K562 (cell line): Measurements from ENCODE around the gene COX6A1. TPM values are rescaled to one million over a fixed set of nuclear protein-coding genes. Genes with fewer than 3 reads are reported as not detected.

Experiments
- GABPB2 ChIP-seq: fragments of 250-450 bp; sonication (Bioruptor Pico); conservative IDR thresholded peaks from 2 replicates; pipeline ENCODE4 v1.5.1; 2021; ENCODE audit warnings: mild to moderate bottlenecking
- GATAD2B ChIP-seq: fragments of 450-650 bp; IDR thresholded peaks from 2 replicates; pipeline ENCODE4 v1.6.1; 2017; ENCODE audit warnings: mild to moderate bottlenecking, borderline replicate concordance
- MAFG ChIP-seq: fragments of 450-650 bp; conservative IDR thresholded peaks from 2 replicates; pipeline ENCODE4 v1.6.1; 2016; ENCODE audit warnings: missing genetic modification characterization, missing compliant biosample characterization
- MEF2D ChIP-seq: conservative IDR thresholded peaks from 2 replicates; pipeline ENCODE4 v1.6.1; 2016; ENCODE audit warnings: low read depth, missing genetic modification characterization, missing compliant biosample characterization
- POLR3A ChIP-seq: IDR thresholded peaks from 2 replicates; pipeline ENCODE4 v1.6.1; 2011; ENCODE audit warnings: borderline replicate concordance, mild to moderate bottlenecking, moderate library complexity; ENCODE audit not compliant: insufficient read length, insufficient read depth; ENCODE audit errors: extremely low read depth
- PPARD ChIP-seq: fragments of 250-450 bp; sonication (Bioruptor Pico); IDR thresholded peaks from 2 replicates; pipeline ENCODE4 v1.8.0; 2022; ENCODE audit warnings: inconsistent platforms, mild to moderate bottlenecking, moderate library complexity
- PRMT5 ChIP-seq: sonication (generic); formaldehyde crosslinking; IDR thresholded peaks from 2 replicates; pipeline ENCODE4 v1.5.0; 2020; ENCODE audit warnings: missing genetic modification reagents
- RCOR1 ChIP-seq, 2 experiments: IDR thresholded peaks; 2 replicates each; pipeline ENCODE4 v1.6.1; 2012; ENCODE audit warnings: low read depth in 2 of 2, low read length in 2 of 2, borderline replicate concordance in 1 of 2, improper control_type of control experiment in 1 of 2
- TAF15 ChIP-seq: fragments of 200-400 bp; formaldehyde crosslinking; IDR thresholded peaks from 2 replicates; pipeline ENCODE4 v1.6.1; 2017; ENCODE audit warnings: mild to moderate bottlenecking, low read depth, low read length, moderate library complexity
- TCF7L2 ChIP-seq: fragments of 150-350 bp; IDR thresholded peaks from 2 replicates; pipeline ENCODE4 v1.6.1; 2016; ENCODE audit warnings: low read depth, mild to moderate bottlenecking, low read length, moderate library complexity
- ZBTB8A ChIP-seq: fragments of 450-650 bp; IDR thresholded peaks from 2 replicates; pipeline ENCODE4 v1.6.1; 2018; ENCODE audit warnings: mild to moderate bottlenecking, moderate library complexity; ENCODE audit not compliant: partially characterized antibody
- ZNF224 ChIP-seq: sonication (generic); formaldehyde crosslinking; IDR thresholded peaks from 2 replicates; pipeline ENCODE4 v1.8.0; 2022; ENCODE audit warnings: mild to moderate bottlenecking, missing genetic modification reagents
- ZNF347 ChIP-seq: fragments of 450-650 bp; formaldehyde crosslinking; IDR thresholded peaks from 2 replicates; pipeline ENCODE4 v1.4.0; 2020; ENCODE audit warnings: low read depth, mild to moderate bottlenecking, moderate library complexity
- ZNF696 ChIP-seq: fragments of 250-450 bp; sonication (Bioruptor Pico); conservative IDR thresholded peaks from 2 replicates; pipeline ENCODE4 v1.4.0; 2020; ENCODE audit warnings: mild to moderate bottlenecking, moderate library complexity
- polyA plus RNA-seq, 8 experiments: library from polyadenylated mRNA; depleted of rRNA in 4 of 8; stranded (reverse) in 5 of 8; unstranded in 3 of 8; fragments of >200 nt; fragmentation: Nextera tagmentation in 2 of 8; fragmentation: Illumina TruSeq in 1 of 8; extraction: Ambion mirVana in 2 of 8; extraction: Trizol in 1 of 8; gene quantifications; 2 replicates each; pipeline versions ENCODE4 v1.2.1 to v1.2.3, GENCODE V29; 2011 to 2014; ENCODE audit warnings: inconsistent platforms in 1 of 8, missing spikeins in 1 of 8
- total RNA-seq, 7 experiments: library from RNA; depleted of rRNA in 6 of 7; stranded (reverse); fragments of >200 nt in 6 of 7; fragmentation: Illumina TruSeq in 2 of 7; extraction: Trizol in 2 of 7; gene quantifications; 2 replicates each; pipeline versions ENCODE4 v1.2.1 to v1.2.3, GENCODE V29; 2011 to 2021; ENCODE audit warnings: low replicate concordance in 1 of 7
- TF ChIP-seq, protein P1 (sequence below): fragments of 250-450 bp; sonication (Bioruptor Pico); IDR thresholded peaks from 2 replicates; pipeline ENCODE4 v1.4.0; 2020
- TF ChIP-seq, protein P2 (sequence below): sonication (generic); formaldehyde crosslinking; IDR thresholded peaks from 2 replicates; pipeline ENCODE4 v1.8.0; 2022; ENCODE audit warnings: mild to moderate bottlenecking, low read depth, missing genetic modification reagents
- TF ChIP-seq, protein P3 (sequence below): fragments of 450-650 bp; formaldehyde crosslinking; IDR thresholded peaks from 2 replicates; pipeline ENCODE4 v1.4.0; 2022; ENCODE audit warnings: missing genetic modification characterization
- TF ChIP-seq, protein P4 (sequence below): sonication (generic); formaldehyde crosslinking; IDR thresholded peaks from 2 replicates; pipeline ENCODE4 v1.8.0; 2022; ENCODE audit warnings: mild to moderate bottlenecking, missing genetic modification reagents

COX6A1 gene
- total and polyA plus RNA-seq, 9 of the 15 experiments (the other 6 are each of a cell fraction or from before 2014, with no cell fraction given): 414 to 4,142 (median 931) TPM

DNA sequence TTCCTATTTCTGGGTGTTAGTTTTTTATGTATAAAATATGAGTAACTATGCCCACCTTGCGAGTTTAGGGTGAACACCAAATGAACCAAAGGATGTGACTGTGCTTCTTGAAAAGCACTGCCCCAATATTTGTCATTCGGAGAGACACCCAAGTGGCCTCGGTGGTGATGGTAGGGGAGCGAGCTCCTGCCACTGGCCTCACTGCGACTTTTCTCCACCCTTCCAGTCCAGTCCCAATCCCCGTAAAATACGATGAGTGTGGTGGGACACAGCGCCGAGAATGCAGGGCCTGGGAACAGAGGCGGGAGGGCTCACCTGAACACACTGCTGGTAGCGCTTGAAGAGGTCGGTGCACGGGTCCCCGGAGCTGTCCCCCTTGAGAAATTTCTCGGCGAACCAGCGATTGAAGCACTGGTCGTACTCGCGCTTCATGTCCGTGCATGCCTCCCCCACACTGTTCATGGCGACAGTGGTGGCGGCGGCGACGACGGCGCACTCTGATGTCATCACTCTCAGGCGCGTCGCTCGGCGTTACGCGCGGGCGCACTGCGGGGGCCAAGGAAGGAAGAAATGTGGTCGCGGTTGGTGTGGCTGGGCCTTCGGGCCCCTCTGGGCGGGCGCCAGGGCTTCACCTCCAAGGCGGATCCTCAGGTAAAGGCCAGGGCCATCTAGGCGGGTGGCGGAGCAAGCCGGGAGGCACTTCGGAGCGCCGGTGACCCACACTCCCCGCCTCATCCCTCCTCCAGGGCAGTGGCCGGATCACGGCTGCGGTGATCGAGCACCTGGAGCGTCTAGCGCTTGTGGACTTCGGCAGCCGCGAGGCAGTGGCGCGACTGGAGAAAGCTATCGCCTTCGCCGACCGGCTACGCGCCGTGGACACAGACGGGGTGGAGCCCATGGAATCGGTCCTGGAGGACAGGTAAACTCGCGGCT lies 8.3 kb downstream of the COX6A1 start, which contains the start of the genes GATC and TRIAP1 (continued):
- TF ChIP-seq, protein P1, sequence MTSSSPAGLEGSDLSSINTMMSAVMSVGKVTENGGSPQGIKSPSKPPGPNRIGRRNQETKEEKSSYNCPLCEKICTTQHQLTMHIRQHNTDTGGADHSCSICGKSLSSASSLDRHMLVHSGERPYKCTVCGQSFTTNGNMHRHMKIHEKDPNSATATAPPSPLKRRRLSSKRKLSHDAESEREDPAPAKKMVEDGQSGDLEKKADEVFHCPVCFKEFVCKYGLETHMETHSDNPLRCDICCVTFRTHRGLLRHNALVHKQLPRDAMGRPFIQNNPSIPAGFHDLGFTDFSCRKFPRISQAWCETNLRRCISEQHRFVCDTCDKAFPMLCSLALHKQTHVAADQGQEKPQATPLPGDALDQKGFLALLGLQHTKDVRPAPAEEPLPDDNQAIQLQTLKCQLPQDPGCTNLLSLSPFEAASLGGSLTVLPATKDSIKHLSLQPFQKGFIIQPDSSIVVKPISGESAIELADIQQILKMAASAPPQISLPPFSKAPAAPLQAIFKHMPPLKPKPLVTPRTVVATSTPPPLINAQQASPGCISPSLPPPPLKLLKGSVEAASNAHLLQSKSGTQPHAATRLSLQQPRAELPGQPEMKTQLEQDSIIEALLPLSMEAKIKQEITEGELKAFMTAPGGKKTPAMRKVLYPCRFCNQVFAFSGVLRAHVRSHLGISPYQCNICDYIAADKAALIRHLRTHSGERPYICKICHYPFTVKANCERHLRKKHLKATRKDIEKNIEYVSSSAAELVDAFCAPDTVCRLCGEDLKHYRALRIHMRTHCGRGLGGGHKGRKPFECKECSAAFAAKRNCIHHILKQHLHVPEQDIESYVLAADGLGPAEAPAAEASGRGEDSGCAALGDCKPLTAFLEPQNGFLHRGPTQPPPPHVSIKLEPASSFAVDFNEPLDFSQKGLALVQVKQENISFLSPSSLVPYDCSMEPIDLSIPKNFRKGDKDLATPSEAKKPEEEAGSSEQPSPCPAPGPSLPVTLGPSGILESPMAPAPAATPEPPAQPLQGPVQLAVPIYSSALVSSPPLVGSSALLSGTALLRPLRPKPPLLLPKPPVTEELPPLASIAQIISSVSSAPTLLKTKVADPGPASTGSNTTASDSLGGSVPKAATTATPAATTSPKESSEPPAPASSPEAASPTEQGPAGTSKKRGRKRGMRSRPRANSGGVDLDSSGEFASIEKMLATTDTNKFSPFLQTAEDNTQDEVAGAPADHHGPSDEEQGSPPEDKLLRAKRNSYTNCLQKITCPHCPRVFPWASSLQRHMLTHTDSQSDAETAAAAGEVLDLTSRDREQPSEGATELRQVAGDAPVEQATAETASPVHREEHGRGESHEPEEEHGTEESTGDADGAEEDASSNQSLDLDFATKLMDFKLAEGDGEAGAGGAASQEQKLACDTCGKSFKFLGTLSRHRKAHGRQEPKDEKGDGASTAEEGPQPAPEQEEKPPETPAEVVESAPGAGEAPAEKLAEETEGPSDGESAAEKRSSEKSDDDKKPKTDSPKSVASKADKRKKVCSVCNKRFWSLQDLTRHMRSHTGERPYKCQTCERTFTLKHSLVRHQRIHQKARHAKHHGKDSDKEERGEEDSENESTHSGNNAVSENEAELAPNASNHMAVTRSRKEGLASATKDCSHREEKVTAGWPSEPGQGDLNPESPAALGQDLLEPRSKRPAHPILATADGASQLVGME (CRISPR knock-in tag): no peak
- TF ChIP-seq MEF2D (tag) (no peak), TCF7L2 (no peak), MAFG (no peak), TAF15 (no peak), RCOR1 (IDR thresholded peaks at IDR 0.05; ENCODE audit: borderline replicate concordance in 1 of 2, low read depth in 2 of 2, low read length in 2 of 2) (0 out of 4 replicates have a peak, but pooled peaks of 1 of the 2 experiments have one; percentile 19), POLR3A (no peak), PRMT5 (CRISPR knock-in tag) (no peak), PPARD (CRISPR knock-in tag) (no peak), GATAD2B (no peak), GABPB2 (CRISPR knock-in tag) (no peak), ZNF696 (CRISPR knock-in tag) (no peak), ZBTB8A (no peak), ZNF347 (CRISPR knock-in tag) (no peak), ZNF224 (CRISPR knock-in tag) (no peak)
- TF ChIP-seq, protein P2, sequence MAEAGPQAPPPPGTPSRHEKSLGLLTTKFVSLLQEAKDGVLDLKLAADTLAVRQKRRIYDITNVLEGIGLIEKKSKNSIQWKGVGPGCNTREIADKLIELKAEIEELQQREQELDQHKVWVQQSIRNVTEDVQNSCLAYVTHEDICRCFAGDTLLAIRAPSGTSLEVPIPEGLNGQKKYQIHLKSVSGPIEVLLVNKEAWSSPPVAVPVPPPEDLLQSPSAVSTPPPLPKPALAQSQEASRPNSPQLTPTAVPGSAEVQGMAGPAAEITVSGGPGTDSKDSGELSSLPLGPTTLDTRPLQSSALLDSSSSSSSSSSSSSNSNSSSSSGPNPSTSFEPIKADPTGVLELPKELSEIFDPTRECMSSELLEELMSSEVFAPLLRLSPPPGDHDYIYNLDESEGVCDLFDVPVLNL (CRISPR knock-in tag): peak; percentile 72
- TF ChIP-seq, protein P3, sequence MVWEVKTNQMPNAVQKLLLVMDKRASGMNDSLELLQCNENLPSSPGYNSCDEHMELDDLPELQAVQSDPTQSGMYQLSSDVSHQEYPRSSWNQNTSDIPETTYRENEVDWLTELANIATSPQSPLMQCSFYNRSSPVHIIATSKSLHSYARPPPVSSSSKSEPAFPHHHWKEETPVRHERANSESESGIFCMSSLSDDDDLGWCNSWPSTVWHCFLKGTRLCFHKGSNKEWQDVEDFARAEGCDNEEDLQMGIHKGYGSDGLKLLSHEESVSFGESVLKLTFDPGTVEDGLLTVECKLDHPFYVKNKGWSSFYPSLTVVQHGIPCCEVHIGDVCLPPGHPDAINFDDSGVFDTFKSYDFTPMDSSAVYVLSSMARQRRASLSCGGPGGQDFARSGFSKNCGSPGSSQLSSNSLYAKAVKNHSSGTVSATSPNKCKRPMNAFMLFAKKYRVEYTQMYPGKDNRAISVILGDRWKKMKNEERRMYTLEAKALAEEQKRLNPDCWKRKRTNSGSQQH (CRISPR knock-in tag): 0 out of 2 replicates have a peak, but pooled peaks have one; percentile 7
- TF ChIP-seq, protein P4, sequence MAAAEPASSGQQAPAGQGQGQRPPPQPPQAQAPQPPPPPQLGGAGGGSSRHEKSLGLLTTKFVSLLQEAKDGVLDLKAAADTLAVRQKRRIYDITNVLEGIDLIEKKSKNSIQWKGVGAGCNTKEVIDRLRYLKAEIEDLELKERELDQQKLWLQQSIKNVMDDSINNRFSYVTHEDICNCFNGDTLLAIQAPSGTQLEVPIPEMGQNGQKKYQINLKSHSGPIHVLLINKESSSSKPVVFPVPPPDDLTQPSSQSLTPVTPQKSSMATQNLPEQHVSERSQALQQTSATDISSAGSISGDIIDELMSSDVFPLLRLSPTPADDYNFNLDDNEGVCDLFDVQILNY (CRISPR knock-in tag): no peak; the same call in 1 of the 2 replicates
